Liver (tissue), 9 donors: ENCODE results near the gene TRIM63. TPM values are rescaled to one million over a fixed set of nuclear protein-coding genes. Genes with fewer than 3 reads are reported as not detected.

Experiments used
- DNase-seq: peaks from one replicate; pipeline ENCODE4 v3.0.0-alpha.2; 2017; ENCODE audit warnings: low spot score
- H3K27ac ChIP-seq, 2 donors: one replicate each; pipeline ENCODE4 v1.7.0; 2013; ENCODE audit warnings: inconsistent platforms in 2 of 2, low read length in 2 of 2, control low read depth in 1 of 2, low read depth in 1 of 2, mild to moderate bottlenecking in 1 of 2
- H3K27me3 ChIP-seq, 4 donors: one replicate each; pipeline versions ENCODE4 v1.6.1 to v1.7.0; 2013; ENCODE audit warnings: low read length in 3 of 4, inconsistent platforms in 1 of 4, mild to moderate bottlenecking in 1 of 4, moderate library complexity in 1 of 4; ENCODE audit not compliant: control insufficient read depth in 4 of 4, insufficient read depth in 4 of 4
- H3K36me3 ChIP-seq, 4 donors: one replicate each; pipeline versions ENCODE4 v1.6.1 to v1.7.0; 2013; ENCODE audit warnings: low read length in 3 of 4, mild to moderate bottlenecking in 3 of 4, low read depth in 1 of 4, moderate library complexity in 1 of 4; ENCODE audit not compliant: control insufficient read depth in 4 of 4, insufficient read depth in 3 of 4
- H3K4me1 ChIP-seq, 4 donors: one replicate each; pipeline versions ENCODE4 v1.6.1 to v1.7.0; 2013; ENCODE audit warnings: low read length in 3 of 4, mild to moderate bottlenecking in 3 of 4, moderate library complexity in 1 of 4; ENCODE audit not compliant: control insufficient read depth in 4 of 4, insufficient read depth in 4 of 4
- H3K4me3 ChIP-seq, 3 donors: one replicate each; pipeline versions ENCODE4 v1.6.1 to v1.7.0; 2013; ENCODE audit warnings: low read length in 3 of 3, control low read depth in 1 of 3, low read depth in 1 of 3, mild to moderate bottlenecking in 1 of 3
- H3K9ac ChIP-seq, 2 donors: one replicate each; pipeline ENCODE4 v1.7.0; 2013; ENCODE audit warnings: low read length in 2 of 2, mild to moderate bottlenecking in 2 of 2, moderate library complexity in 2 of 2, control low read depth in 1 of 2, low read depth in 1 of 2
- H3K9me3 ChIP-seq, 4 donors: one replicate each; pipeline versions ENCODE4 v1.6.1 to v1.7.0; 2013; ENCODE audit warnings: low read length in 3 of 4; ENCODE audit not compliant: control insufficient read depth in 4 of 4
- FOXA1 ChIP-seq: IDR thresholded peaks from 2 replicates; pipeline ENCODE4 v1.6.1; 2016; ENCODE audit warnings: antibody characterized with exemption
- FOXA2 ChIP-seq: IDR thresholded peaks from 2 replicates; pipeline ENCODE4 v1.6.1; 2016; ENCODE audit warnings: antibody characterized with exemption
- GABPA ChIP-seq, 2 donors: IDR thresholded peaks in 1 of 2; conservative IDR thresholded peaks in 1 of 2; 2 replicates each; pipeline ENCODE4 v1.6.1; 2016; ENCODE audit warnings: antibody characterized with exemption in 2 of 2, mild to moderate bottlenecking in 1 of 2, moderate library complexity in 1 of 2
- HNF4A ChIP-seq, 2 donors: conservative IDR thresholded peaks; 2 replicates each; pipeline ENCODE4 v1.6.1; 2016; ENCODE audit warnings: antibody characterized with exemption in 2 of 2, mild to moderate bottlenecking in 2 of 2
- HNF4G ChIP-seq: IDR thresholded peaks from 2 replicates; pipeline ENCODE4 v1.6.1; 2016; ENCODE audit warnings: antibody characterized with exemption
- RAD21 ChIP-seq, 2 donors: IDR thresholded peaks; 2 replicates each; pipeline ENCODE4 v1.6.1; 2016; ENCODE audit warnings: antibody characterized with exemption in 2 of 2, mild to moderate bottlenecking in 2 of 2
- REST ChIP-seq: IDR thresholded peaks from 2 replicates; pipeline ENCODE4 v1.6.1; 2016; ENCODE audit warnings: antibody characterized with exemption, mild to moderate bottlenecking
- RXRA ChIP-seq, 2 donors: IDR thresholded peaks; 2 replicates each; pipeline ENCODE4 v1.6.1; 2017 to 2018; ENCODE audit warnings: antibody characterized with exemption in 2 of 2, mild to moderate bottlenecking in 1 of 2
- SP1 ChIP-seq: IDR thresholded peaks from 2 replicates; pipeline ENCODE4 v1.6.1; 2018; ENCODE audit warnings: antibody characterized with exemption, mild to moderate bottlenecking
- YY1 ChIP-seq: IDR thresholded peaks from 2 replicates; pipeline ENCODE4 v1.6.1; 2016; ENCODE audit warnings: antibody characterized with exemption, mild to moderate bottlenecking
- WGBS: extraction: QIAGEN DNeasy Blood & Tissue Kit; methylation state at CpG from one replicate; pipeline ENCODE4 v1.1.7; 2013; 5-methylcytosine and 5-hydroxymethylcytosine counted together
- polyA plus RNA-seq, 2 donors: library from polyadenylated mRNA; stranded (reverse) in 1 of 2; unstranded in 1 of 2; fragments of 200-250 nt in 1 of 2; fragments of >200 nt in 1 of 2; fragmentation: Nextera tagmentation in 1 of 2; extraction: Ambion mirVana in 1 of 2; gene quantifications; one replicate each; pipeline versions ENCODE4 v1.2.1 to v1.2.3, GENCODE V29; 2013 to 2015
- total RNA-seq, 2 donors: library from RNA; depleted of rRNA; stranded (reverse); fragments of >200 nt; gene quantifications; one replicate each; pipeline ENCODE4 v1.2.3, GENCODE V29; 2014
- TF ChIP-seq, protein P1 (sequence below): IDR thresholded peaks from 2 replicates; pipeline ENCODE4 v1.6.1; 2016; ENCODE audit warnings: antibody characterized with exemption
- TF ChIP-seq, protein P2 (sequence below): fragments of 150-350 bp; IDR thresholded peaks from 2 replicates; pipeline ENCODE4 v1.5.1; 2017; ENCODE audit warnings: improper control_type of control experiment, low read depth, low read length; ENCODE audit not compliant: missing input control
- TF ChIP-seq, protein P3 (sequence below): IDR thresholded peaks from 2 replicates; pipeline ENCODE4 v1.6.1; 2016; ENCODE audit warnings: antibody characterized with exemption
- donor health status: healthy.
- donor health status: healthy.
- donor health status: healthy.
- donor health status: healthy.
- donor health status: healthy.

Gene TRIM63
- total and polyA plus RNA-seq, 4 donors = 0.03 TPM; not detected in 3

DNA sequence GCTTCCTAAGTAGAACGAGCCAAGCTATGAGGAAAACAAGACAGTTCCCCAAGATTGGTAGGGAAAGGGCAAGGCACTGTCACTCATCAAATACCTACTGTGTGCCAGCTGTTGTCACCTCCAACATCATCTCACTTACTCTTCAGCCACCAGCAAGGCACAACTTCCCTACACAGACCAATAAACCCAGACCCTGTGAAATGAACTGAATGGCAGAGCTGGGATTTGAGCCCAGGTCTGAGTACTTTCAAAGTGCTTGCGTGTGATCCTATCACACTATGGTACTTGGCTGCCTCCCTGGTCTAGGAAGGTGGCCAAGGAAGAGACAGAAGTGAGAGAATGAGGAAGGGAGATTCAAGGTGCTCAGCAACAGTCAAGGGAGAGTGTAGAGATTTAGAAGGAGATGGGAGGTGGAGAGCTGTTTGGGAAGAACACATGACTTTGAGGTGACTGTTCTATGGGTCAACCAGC, 16.7 kb upstream of the TRIM63 start (continued):
- TF ChIP-seq GABPA (IDR thresholded peaks at IDR 0.05 in 1 of 2, conservative IDR thresholded peaks at IDR 0.05 in 1 of 2) (no peak), FOXA2 (no peak)

GRCh38 chr1:26083208-26083607, 15.8 kb upstream of the TRIM63 start:
- no peak for DNase-seq
- no peak overlapping the region for H3K27ac ChIP-seq
- H3K27me3 ChIP-seq = peaks cover 0 to 6% (median 0%) of the 10 kb centered on the region in 4 donors
- H3K36me3 ChIP-seq = no peaks in the 10 kb centered on the region
- H3K4me1 ChIP-seq = peaks cover 0 to 8% (median 3%) of the 10 kb centered on the region in 4 donors
- TF ChIP-seq, protein P1, sequence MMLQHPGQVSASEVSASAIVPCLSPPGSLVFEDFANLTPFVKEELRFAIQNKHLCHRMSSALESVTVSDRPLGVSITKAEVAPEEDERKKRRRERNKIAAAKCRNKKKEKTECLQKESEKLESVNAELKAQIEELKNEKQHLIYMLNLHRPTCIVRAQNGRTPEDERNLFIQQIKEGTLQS = no peak
- TF ChIP-seq RXRA (IDR thresholded peaks at IDR 0.05) = no peak
- no peak for TF ChIP-seq YY1
- TF ChIP-seq GABPA (IDR thresholded peaks at IDR 0.05 in 1 of 2, conservative IDR thresholded peaks at IDR 0.05 in 1 of 2) = no peak
- TF ChIP-seq REST = no peak
- TF ChIP-seq SP1 = no peak
- no peaks in the 10 kb centered on the region for H3K9me3 ChIP-seq
- no peak overlapping the region for H3K4me3 ChIP-seq
- no peak overlapping the region for H3K9ac ChIP-seq
- WGBS = 79% methylated on average over 5 of the region's 5 CpGs

- WGBS = 81% methylated on average over 3 of the region's 3 CpGs
- Histone ChIP-seq H3K27me3 (peaks cover 0 to 6% (median 0%) of the 10 kb centered on the region in 4 donors), H3K9ac (no peak overlapping the region), H3K4me3 (no peak overlapping the region), H3K36me3 (no peaks in the 10 kb centered on the region), H3K4me1 (peaks cover 0 to 8% (median 3%) of the 10 kb centered on the region in 4 donors), H3K9me3 (no peaks in the 10 kb centered on the region), H3K27ac (no peak overlapping the region)
- TF ChIP-seq FOXA2 (no peak), RAD21 (IDR thresholded peaks at IDR 0.05) (no peak), FOXA1 (no peak), HNF4A (conservative IDR thresholded peaks at IDR 0.05) (no peak), HNF4G (no peak)
- TF ChIP-seq, protein P2, sequence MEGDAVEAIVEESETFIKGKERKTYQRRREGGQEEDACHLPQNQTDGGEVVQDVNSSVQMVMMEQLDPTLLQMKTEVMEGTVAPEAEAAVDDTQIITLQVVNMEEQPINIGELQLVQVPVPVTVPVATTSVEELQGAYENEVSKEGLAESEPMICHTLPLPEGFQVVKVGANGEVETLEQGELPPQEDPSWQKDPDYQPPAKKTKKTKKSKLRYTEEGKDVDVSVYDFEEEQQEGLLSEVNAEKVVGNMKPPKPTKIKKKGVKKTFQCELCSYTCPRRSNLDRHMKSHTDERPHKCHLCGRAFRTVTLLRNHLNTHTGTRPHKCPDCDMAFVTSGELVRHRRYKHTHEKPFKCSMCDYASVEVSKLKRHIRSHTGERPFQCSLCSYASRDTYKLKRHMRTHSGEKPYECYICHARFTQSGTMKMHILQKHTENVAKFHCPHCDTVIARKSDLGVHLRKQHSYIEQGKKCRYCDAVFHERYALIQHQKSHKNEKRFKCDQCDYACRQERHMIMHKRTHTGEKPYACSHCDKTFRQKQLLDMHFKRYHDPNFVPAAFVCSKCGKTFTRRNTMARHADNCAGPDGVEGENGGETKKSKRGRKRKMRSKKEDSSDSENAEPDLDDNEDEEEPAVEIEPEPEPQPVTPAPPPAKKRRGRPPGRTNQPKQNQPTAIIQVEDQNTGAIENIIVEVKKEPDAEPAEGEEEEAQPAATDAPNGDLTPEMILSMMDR = no peak
- TF ChIP-seq, protein P3, sequence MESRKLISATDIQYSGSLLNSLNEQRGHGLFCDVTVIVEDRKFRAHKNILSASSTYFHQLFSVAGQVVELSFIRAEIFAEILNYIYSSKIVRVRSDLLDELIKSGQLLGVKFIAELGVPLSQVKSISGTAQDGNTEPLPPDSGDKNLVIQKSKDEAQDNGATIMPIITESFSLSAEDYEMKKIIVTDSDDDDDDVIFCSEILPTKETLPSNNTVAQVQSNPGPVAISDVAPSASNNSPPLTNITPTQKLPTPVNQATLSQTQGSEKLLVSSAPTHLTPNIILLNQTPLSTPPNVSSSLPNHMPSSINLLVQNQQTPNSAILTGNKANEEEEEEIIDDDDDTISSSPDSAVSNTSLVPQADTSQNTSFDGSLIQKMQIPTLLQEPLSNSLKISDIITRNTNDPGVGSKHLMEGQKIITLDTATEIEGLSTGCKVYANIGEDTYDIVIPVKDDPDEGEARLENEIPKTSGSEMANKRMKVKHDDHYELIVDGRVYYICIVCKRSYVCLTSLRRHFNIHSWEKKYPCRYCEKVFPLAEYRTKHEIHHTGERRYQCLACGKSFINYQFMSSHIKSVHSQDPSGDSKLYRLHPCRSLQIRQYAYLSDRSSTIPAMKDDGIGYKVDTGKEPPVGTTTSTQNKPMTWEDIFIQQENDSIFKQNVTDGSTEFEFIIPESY = no peak
- TF ChIP-seq, protein P1 = no peak
- no peak for DNase-seq
Observed at GRCh38 chr1:26082020-26082350, 14.6 kb upstream of the TRIM63 start.
